ENCODE measurements around the gene SMAD3.

DNA sequence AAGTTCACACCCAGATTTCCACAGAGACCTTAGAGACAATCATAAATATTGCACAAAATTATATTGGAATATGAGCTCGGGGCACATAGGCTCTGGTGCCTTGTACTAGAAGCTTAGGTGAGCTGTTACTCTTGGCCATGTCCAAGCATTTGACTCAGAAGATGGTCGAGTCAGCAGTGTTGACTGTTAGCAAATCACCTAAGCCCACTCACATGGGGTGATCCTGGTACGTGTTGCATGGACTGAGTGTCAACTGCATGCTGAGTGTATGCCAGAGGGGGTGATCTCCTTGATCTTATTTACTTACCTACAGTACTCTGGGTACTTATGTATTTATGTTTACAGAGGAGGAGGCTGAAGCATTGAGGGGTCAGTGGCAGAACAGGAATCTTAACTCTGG, 14.0 kb downstream of the SMAD3 start:
- TF ChIP-seq, protein P1, sequence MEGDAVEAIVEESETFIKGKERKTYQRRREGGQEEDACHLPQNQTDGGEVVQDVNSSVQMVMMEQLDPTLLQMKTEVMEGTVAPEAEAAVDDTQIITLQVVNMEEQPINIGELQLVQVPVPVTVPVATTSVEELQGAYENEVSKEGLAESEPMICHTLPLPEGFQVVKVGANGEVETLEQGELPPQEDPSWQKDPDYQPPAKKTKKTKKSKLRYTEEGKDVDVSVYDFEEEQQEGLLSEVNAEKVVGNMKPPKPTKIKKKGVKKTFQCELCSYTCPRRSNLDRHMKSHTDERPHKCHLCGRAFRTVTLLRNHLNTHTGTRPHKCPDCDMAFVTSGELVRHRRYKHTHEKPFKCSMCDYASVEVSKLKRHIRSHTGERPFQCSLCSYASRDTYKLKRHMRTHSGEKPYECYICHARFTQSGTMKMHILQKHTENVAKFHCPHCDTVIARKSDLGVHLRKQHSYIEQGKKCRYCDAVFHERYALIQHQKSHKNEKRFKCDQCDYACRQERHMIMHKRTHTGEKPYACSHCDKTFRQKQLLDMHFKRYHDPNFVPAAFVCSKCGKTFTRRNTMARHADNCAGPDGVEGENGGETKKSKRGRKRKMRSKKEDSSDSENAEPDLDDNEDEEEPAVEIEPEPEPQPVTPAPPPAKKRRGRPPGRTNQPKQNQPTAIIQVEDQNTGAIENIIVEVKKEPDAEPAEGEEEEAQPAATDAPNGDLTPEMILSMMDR (IDR thresholded peaks at IDR 0.05): no peak
- no peak for TF ChIP-seq POLR2A (IDR thresholded peaks at IDR 0.05)

All from body of pancreas (tissue), 4 donors.